ENCODE results near the gene TMEM61. TPM values are rescaled to one million over a fixed set of nuclear protein-coding genes. Genes with fewer than 3 reads are reported as not detected.

Gene TMEM61
- total and polyA plus RNA-seq, 2 of the 8 experiments (the other 6 are each of a cell fraction or from before 2014, with no cell fraction given) = 0.54 to 1.4 TPM

DNA sequence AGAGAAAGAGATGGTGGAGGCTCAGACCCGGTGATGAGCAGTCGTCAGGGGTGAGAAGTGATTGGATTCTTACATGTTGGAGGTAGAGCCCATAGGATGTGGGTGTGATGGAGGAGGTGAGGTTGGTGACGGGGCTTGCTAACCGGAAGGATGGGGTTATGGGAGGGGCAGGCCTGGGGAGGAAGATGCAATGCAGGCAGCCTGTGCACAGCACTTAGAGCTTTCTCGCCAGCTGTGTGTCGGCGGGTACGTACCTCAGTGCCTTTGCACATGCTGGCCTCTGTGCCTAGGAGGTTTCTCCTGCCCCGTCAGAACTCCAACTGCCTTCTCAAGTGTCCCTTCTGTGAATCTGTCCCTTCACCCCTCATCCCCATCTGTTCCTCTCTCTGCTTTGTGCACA lies 15.4 kb downstream of the TMEM61 start (continued):
- TF ChIP-seq CEBPB (IDR thresholded peaks at IDR 0.05; ENCODE audit: low read depth, low read length) (no peak), FOSL1 (IDR thresholded peaks at IDR 0.05; ENCODE audit: insufficient read depth, low read depth, low read length) (no peak), RAD21 (IDR thresholded peaks at IDR 0.05 in 1 of 2, conservative IDR thresholded peaks at IDR 0.05 in 1 of 2; ENCODE audit: low read depth in 2 of 2, low read length in 2 of 2) (no peak)

All from H1 (cell line).